IMR-90 (cell line): ENCODE results near the gene ADCY4. TPM values are rescaled to one million over a fixed set of nuclear protein-coding genes. Genes with fewer than 3 reads are reported as not detected.

Experiments
- ATAC-seq: fragments of 200-7000 bp; cut with Tn5 transposase; 2 replicates; pipeline ENCODE4 v1.9.1; 2020; ENCODE audit warnings: low read depth, mild to moderate bottlenecking, moderate library complexity
- BruUV-seq: library from RNA; stranded (reverse); fragments of 400-500 nt; replicated peaks from 2 replicates; lab custom pipeline; 2021; lab: Mats Ljungman, UMichigan
- CTCF ChIA-PET: fragments of 300-600 bp; formaldehyde crosslinking; extraction: SDS; loops from one replicate; lab custom pipeline; 2021; ENCODE audit warnings: antibody characterized with exemption; lab: Yijun Ruan, JAX
- POLR2A ChIA-PET: fragments of 300-600 bp; sonication (Branson Sonifier 250); formaldehyde crosslinking; loops from one replicate; lab custom pipeline; 2022; ENCODE audit warnings: antibody characterized with exemption; ENCODE audit not compliant: unreplicated experiment; lab: Charles Lee
- DNase-seq: peaks from one replicate; pipeline ENCODE4 v3.0.0; 2013
- H2AFZ ChIP-seq: replicated peaks from 2 replicates; pipeline ENCODE3; 2013; ENCODE audit warnings: low read length, mild to moderate bottlenecking; ENCODE audit not compliant: poor library complexity
- H2AK5ac ChIP-seq: 2 replicates; pipeline ENCODE4 v1.6.1; 2013; ENCODE audit warnings: low read depth, low read length, inconsistent platforms
- H2AK9ac ChIP-seq: replicated peaks from 2 replicates; pipeline ENCODE3; 2013; ENCODE audit warnings: mild to moderate bottlenecking, low read depth, low read length, moderate library complexity; ENCODE audit not compliant: poor library complexity
- H2BK120ac ChIP-seq: 2 replicates; pipeline ENCODE4 v1.6.1; 2013; ENCODE audit warnings: low read depth, low read length, inconsistent platforms
- H2BK15ac ChIP-seq: 3 replicates; pipeline ENCODE4 v1.6.1; 2013; ENCODE audit warnings: low read depth, low read length, inconsistent platforms
- H2BK20ac ChIP-seq: 2 replicates; pipeline ENCODE4 v1.6.1; 2013; ENCODE audit warnings: low read depth, mild to moderate bottlenecking, inconsistent platforms, low read length, moderate library complexity
- H2BK5ac ChIP-seq: 2 replicates; pipeline ENCODE4 v1.6.1; 2013; ENCODE audit warnings: mild to moderate bottlenecking, low read depth, low read length, inconsistent platforms; ENCODE audit not compliant: poor library complexity, severe bottlenecking
- H3K14ac ChIP-seq: replicated peaks from 2 replicates; pipeline ENCODE4 v1.6.1; 2013; ENCODE audit warnings: low read depth, low read length, inconsistent platforms
- H3K18ac ChIP-seq: 2 replicates; pipeline ENCODE4 v1.6.1; 2013; ENCODE audit warnings: low read depth, low read length, control low read depth
- H3K23ac ChIP-seq: 2 replicates; pipeline ENCODE4 v1.6.1; 2013; ENCODE audit warnings: low read depth, low read length, inconsistent platforms
- H3K27ac ChIP-seq: 2 replicates; pipeline ENCODE4 v1.5.1; 2013; ENCODE audit warnings: mild to moderate bottlenecking, control low read depth, low read length; ENCODE audit not compliant: insufficient read depth
- H3K27me3 ChIP-seq: 2 replicates; pipeline ENCODE4 v1.6.1; 2013; ENCODE audit warnings: low read length; ENCODE audit not compliant: control insufficient read depth, insufficient read depth
- H3K36me3 ChIP-seq: 2 replicates; pipeline ENCODE4 v1.6.1; 2013; ENCODE audit warnings: low read length, mixed read lengths; ENCODE audit not compliant: control insufficient read depth, insufficient read depth
- H3K4ac ChIP-seq: 2 replicates; pipeline ENCODE4 v1.6.1; 2013; ENCODE audit warnings: low read depth, low read length, inconsistent platforms
- H3K4me1 ChIP-seq: 2 replicates; pipeline ENCODE4 v1.6.1; 2013; ENCODE audit warnings: low read length, mixed read lengths; ENCODE audit not compliant: control insufficient read depth, insufficient read depth
- H3K4me2 ChIP-seq: 2 replicates; pipeline ENCODE4 v1.6.1; 2013; ENCODE audit warnings: low read depth, mild to moderate bottlenecking, control low read depth, low read length, moderate library complexity
- H3K4me3 ChIP-seq: 2 replicates; pipeline ENCODE4 v1.5.1; 2013; ENCODE audit warnings: low read depth, mild to moderate bottlenecking, control low read depth, low read length, moderate library complexity; ENCODE audit not compliant: insufficient read depth
- H3K56ac ChIP-seq: 2 replicates; pipeline ENCODE4 v1.6.1; 2013; ENCODE audit warnings: low read length, inconsistent platforms; ENCODE audit not compliant: insufficient read depth; ENCODE audit errors: extremely low read depth
- H3K79me1 ChIP-seq, 2 experiments: 2 replicates each; pipeline ENCODE4 v1.6.1; 2013; ENCODE audit warnings: low read length in 2 of 2, inconsistent platforms in 1 of 2, low read depth in 1 of 2
- H3K9ac ChIP-seq: 2 replicates; pipeline ENCODE4 v1.6.1; 2013; ENCODE audit warnings: low read depth, low read length, control low read depth
- H3K9me1 ChIP-seq: 2 replicates; pipeline ENCODE4 v1.6.1; 2013; ENCODE audit warnings: low read length, inconsistent platforms; ENCODE audit not compliant: insufficient read depth
- H3K9me3 ChIP-seq: 2 replicates; pipeline ENCODE4 v1.6.1; 2013; ENCODE audit warnings: low read length; ENCODE audit not compliant: control insufficient read depth, insufficient read depth
- H4K20me1 ChIP-seq: 2 replicates; pipeline ENCODE4 v1.6.1; 2013; ENCODE audit warnings: low read length, inconsistent platforms; ENCODE audit not compliant: insufficient read depth
- H4K5ac ChIP-seq: 2 replicates; pipeline ENCODE4 v1.6.1; 2013; ENCODE audit warnings: mild to moderate bottlenecking, low read depth, low read length, control low read depth
- H4K8ac ChIP-seq, 2 experiments: 2 replicates each; pipeline ENCODE4 v1.6.1; 2013; ENCODE audit warnings: low read depth in 2 of 2, low read length in 2 of 2, control low read depth in 1 of 2, inconsistent platforms in 1 of 2
- H4K91ac ChIP-seq: 2 replicates; pipeline ENCODE4 v1.6.1; 2013; ENCODE audit warnings: low read depth, low read length, inconsistent platforms; ENCODE audit not compliant: insufficient read depth
- BHLHE40 ChIP-seq: fragments of 150-350 bp; IDR thresholded peaks from 2 replicates; pipeline ENCODE4 v1.6.1; 2016; ENCODE audit warnings: mild to moderate bottlenecking, low read depth, low read length
- CHD1 ChIP-seq: IDR thresholded peaks from 2 replicates; pipeline ENCODE4 v1.6.1; 2012; ENCODE audit warnings: low read depth, low read length, improper control_type of control experiment
- ELK1 ChIP-seq: fragments of 150-350 bp; IDR thresholded peaks from 2 replicates; pipeline ENCODE4 v1.6.1; 2016; ENCODE audit warnings: low read depth, mild to moderate bottlenecking, low read length, moderate library complexity, borderline replicate concordance
- FOS ChIP-seq: fragments of 150-350 bp; IDR thresholded peaks from 2 replicates; pipeline ENCODE4 v1.6.1; 2016; ENCODE audit warnings: low read depth, low read length
- MAFK ChIP-seq: IDR thresholded peaks from 2 replicates; pipeline ENCODE4 v1.6.1; 2012; ENCODE audit warnings: low read depth, low read length, improper control_type of control experiment
- MAZ ChIP-seq: IDR thresholded peaks from 2 replicates; pipeline ENCODE4 v1.6.1; 2012; ENCODE audit warnings: low read depth, mild to moderate bottlenecking, low read length, improper control_type of control experiment, moderate library complexity, borderline replicate concordance
- MXI1 ChIP-seq: IDR thresholded peaks from 2 replicates; pipeline ENCODE4 v1.6.1; 2012; ENCODE audit warnings: low read depth, mild to moderate bottlenecking, low read length, moderate library complexity, borderline replicate concordance
- NFE2L2 ChIP-seq: fragments of 150-350 bp; IDR thresholded peaks from 2 replicates; pipeline ENCODE4 v1.6.1; 2016; ENCODE audit warnings: low read depth, mild to moderate bottlenecking, low read length
- RAD21 ChIP-seq: IDR thresholded peaks from 2 replicates; pipeline ENCODE4 v1.6.1; 2012; ENCODE audit warnings: low read length, improper control_type of control experiment
- RCOR1 ChIP-seq: IDR thresholded peaks from 2 replicates; pipeline ENCODE4 v1.6.1; 2012; ENCODE audit warnings: mild to moderate bottlenecking, low read length, improper control_type of control experiment; ENCODE audit not compliant: insufficient replicate concordance
- RFX5 ChIP-seq: IDR thresholded peaks from 2 replicates; pipeline ENCODE4 v1.8.0; 2012; ENCODE audit warnings: low read depth, mild to moderate bottlenecking, low read length, moderate library complexity
- SMC3 ChIP-seq: fragments of 150-350 bp; IDR thresholded peaks from 2 replicates; pipeline ENCODE4 v1.6.1; 2016; ENCODE audit warnings: low read depth, mild to moderate bottlenecking, antibody characterized with exemption, low read length, moderate library complexity
- USF2 ChIP-seq: fragments of 150-350 bp; IDR thresholded peaks from 2 replicates; pipeline ENCODE4 v1.6.1; 2017; ENCODE audit warnings: mild to moderate bottlenecking, antibody characterized with exemption, low read length, low read depth
- WGBS, 2 experiments: methylation state at CpG; one replicate each; pipeline versions ENCODE4 v1.1.5 to v1.1.7; 2013; ENCODE audit warnings: missing lambda C conversion rate in 2 of 2; ENCODE audit not compliant: insufficient read length in 1 of 2; ENCODE audit errors: extremely low coverage in 2 of 2; 5-methylcytosine and 5-hydroxymethylcytosine counted together
- dilution Hi-C: fragments of 300-500 bp; cut with HindIII; formaldehyde crosslinking; loops from one replicate; pipeline ENCODE4 v1.14.3; 2018; ENCODE audit warnings: low sequenced_read_pairs; ENCODE audit not compliant: unreplicated experiment
- in situ Hi-C: fragments of 300-500 bp; cut with MboI; formaldehyde crosslinking; loops from 3 replicates; pipeline ENCODE4 v1.14.3; 2019; ENCODE audit warnings: low sequenced_read_pairs, inconsistent platforms, mixed read lengths
- intact Hi-C: fragments of 100-400 bp; cut with micrococcal nuclease; formaldehyde crosslinking; loops from 2 replicates; pipeline ENCODE4 v1.10.0; 2022
- polyA plus RNA-seq, 3 experiments: library from polyadenylated mRNA; depleted of rRNA; stranded (reverse); fragments of >200 nt; gene quantifications; 2 replicates each; pipeline ENCODE4 v1.2.3, GENCODE V29; 2012; ENCODE audit warnings: low replicate concordance in 1 of 3
- total RNA-seq: library from RNA; depleted of rRNA; stranded (reverse); fragments of >200 nt; gene quantifications from 2 replicates; pipeline ENCODE4 v1.2.3, GENCODE V29; 2012

The ADCY4 gene
- total and polyA plus RNA-seq, 2 of the 4 experiments (the other 2 are of a cell fraction): not detected

- TF ChIP-seq RCOR1 (no peak), MXI1 (peak; percentile 67; the same call in 1 of the 2 replicates), FOS (peak; percentile 3; the same call in 1 of the 2 replicates), RAD21 (peak; percentile 84)
These were observed 30.9 kb upstream of the ADCY4 start (continued) for GRCh38 chr14:24365600-24366412.

GRCh38 chr14:24364841-24365240 is 30.0 kb upstream of the ADCY4 start:
- ChIA-PET CTCF (interaction anchor here (0.6 to 2.3 kb wide), 10 partner anchors 19 to 256 kb away, joined by 3 to 30 read pairs (median 4); partner anchors contain the start of gene SDR39U1), POLR2A (interaction anchor here (0.9 kb wide), 1 partner anchor 71 kb away, joined by 4 read pairs; no protein-coding TSS in a partner anchor)
- no peak overlapping the region for H3K4me3 ChIP-seq
- no peaks in the 10 kb centered on the region for H3K27me3 ChIP-seq
- intact Hi-C loops: loop anchor here (1.0 kb wide), 5 partner anchors 11 to 71 kb away; no protein-coding TSS in a partner anchor
- H3K14ac ChIP-seq: peak overlapping the region; percentile 16
- DNase-seq: no peak
- dilution Hi-C loops: no loop called here
- peak overlapping the region; percentile 31; the same call in 1 of the 2 replicates for H3K4ac ChIP-seq
- peak overlapping the region; percentile 7 to 38; a peak in 3 of 4 replicates for H4K8ac ChIP-seq
- no peak overlapping the region for H4K91ac ChIP-seq
- BruUV-seq: no TSS peak
- no peak overlapping the region; the same call in 1 of the 2 replicates for H3K9ac ChIP-seq
- H2AFZ ChIP-seq: no peak overlapping the region
- H2AK9ac ChIP-seq: no peak overlapping the region
- H3K79me1 ChIP-seq: peaks cover 3 to 17% of the 10 kb centered on the region in 2 experiments; a peak in 3 of 4 replicates
- H3K9me1 ChIP-seq: peaks cover 8% of the 10 kb centered on the region; the same call in 1 of the 2 replicates
- H3K9me3 ChIP-seq: no peaks in the 10 kb centered on the region
- H3K23ac ChIP-seq: no peak overlapping the region
- peak overlapping the region; percentile 31; the same call in 1 of the 2 replicates for H2BK120ac ChIP-seq
- peaks cover 4% of the 10 kb centered on the region for H4K20me1 ChIP-seq
- H3K56ac ChIP-seq: no peak overlapping the region
- ATAC-seq: no peak
- peak overlapping the region; percentile 95 for H2BK5ac ChIP-seq
- H3K4me1 ChIP-seq: peaks cover 11% of the 10 kb centered on the region
- H3K18ac ChIP-seq: peak overlapping the region; percentile 10; the same call in 1 of the 2 replicates
- H2BK15ac ChIP-seq: no peak overlapping the region; the same call in 2 of the 3 replicates
- peaks cover 3% of the 10 kb centered on the region; the same call in 1 of the 2 replicates for H3K36me3 ChIP-seq
- H4K5ac ChIP-seq: peak overlapping the region; percentile 17; the same call in 1 of the 2 replicates
- no CpG with 5 or more reads among the region's 1 CpG for WGBS, 2 experiments
- TF ChIP-seq MAFK (no peak), SMC3 (no peak), NFE2L2 (no peak), RFX5 (no peak), ELK1 (no peak), MAZ (no peak), USF2 (no peak), BHLHE40 (no peak), CHD1 (no peak), MXI1 (no peak)
- no peak overlapping the region for H3K4me2 ChIP-seq
- no peak overlapping the region for H2BK20ac ChIP-seq
- H2AK5ac ChIP-seq: no peak overlapping the region
- in situ Hi-C loops: loop anchor here (10.0 kb wide), 1 partner anchor 70 kb away; no protein-coding TSS in a partner anchor
- no peak overlapping the region for H3K27ac ChIP-seq
